IPS-18c (cell line): ENCODE data around the gene TLCD3A.
"Not testable (repeated sequence)": the region's sequence is repeated elsewhere in the genome, so short reads cannot be mapped to it uniquely, and the experiment has no call there.

ENCODE experiments used
- H3K4me3 ChIP-seq: 2 replicates; pipeline ENCODE4 v1.7.0; 2013; ENCODE audit warnings: low read depth, mild to moderate bottlenecking, low read length, moderate library complexity; ENCODE audit not compliant: insufficient read depth
- H3K9me3 ChIP-seq: one replicate; pipeline ENCODE4 v1.6.1; 2013; ENCODE audit warnings: mild to moderate bottlenecking, low read length, moderate library complexity; ENCODE audit not compliant: control insufficient read depth, insufficient read depth

The TLCD3A gene

DNA sequence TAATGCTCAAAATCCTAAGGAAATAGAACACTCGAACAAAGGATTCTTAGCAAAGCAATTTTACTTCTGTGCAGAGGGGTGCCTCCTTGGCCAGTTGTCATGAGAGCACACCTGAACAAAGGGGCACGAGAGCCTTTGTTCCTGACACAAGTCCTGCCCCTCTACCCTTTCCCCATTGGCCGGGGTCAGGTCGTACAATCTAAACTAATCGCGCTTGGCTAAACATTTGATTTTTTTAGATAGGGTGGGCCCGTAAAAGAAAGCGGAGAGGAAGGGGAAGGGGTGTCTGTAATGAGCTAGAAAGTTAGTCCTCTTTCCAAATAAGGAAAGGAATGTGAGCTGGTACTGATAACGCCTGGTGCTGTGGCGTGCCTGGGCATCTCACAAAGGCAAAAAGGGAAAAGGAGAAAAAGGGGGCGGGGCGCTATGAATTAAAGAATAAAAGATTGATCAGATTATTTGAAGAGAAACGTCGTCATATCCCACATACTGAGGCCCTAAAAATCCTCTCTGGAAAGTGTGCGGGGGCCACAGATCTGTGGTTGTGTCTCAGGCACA, 23.7 kb downstream of the TLCD3A start:
- not testable (repeated sequence) for H3K4me3 ChIP-seq, H3K9me3 ChIP-seq

DNA sequence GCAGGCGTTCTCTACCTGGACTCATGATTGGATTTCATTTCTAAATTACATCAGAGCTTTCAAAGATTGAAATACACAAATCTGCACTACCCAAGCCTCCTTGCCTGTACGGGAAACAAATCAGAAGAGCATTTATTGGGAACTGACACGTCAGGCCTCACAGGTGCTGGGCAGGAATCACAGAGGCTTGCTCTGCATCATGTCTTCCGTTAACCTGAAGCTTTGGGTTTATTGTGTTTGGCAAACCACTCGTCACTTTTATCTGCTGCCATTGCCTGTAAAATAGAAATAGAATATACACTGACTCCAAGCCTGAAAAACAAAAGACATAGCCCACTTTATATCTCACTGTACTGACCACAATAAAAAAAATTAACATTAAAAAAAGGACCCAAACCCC, 27.6 kb downstream of the TLCD3A start:
- Histone ChIP-seq H3K9me3 (no peaks in the 10 kb centered on the region), H3K4me3 (no peak overlapping the region)

DNA sequence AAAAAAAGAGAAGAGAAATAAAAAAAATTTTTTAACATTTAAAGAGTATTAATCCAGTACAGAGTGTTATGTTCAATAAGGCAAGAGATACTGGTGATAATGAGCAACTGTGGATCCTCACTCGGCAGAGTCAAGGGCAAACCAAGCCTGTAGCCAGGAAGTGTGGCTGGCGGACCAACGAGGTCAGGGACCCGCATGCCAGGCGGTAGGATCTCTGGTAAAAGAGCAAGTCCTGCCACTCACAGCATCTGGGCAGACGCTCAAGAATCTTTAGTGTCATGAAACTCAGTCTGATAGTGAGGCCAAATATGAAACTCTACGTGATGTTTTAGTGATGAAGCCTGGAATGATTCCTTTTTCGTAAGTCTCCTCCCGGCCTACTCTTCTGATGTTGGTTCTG, 28.0 kb downstream of the TLCD3A start:
- Histone ChIP-seq H3K4me3 (no peak overlapping the region), H3K9me3 (no peaks in the 10 kb centered on the region)

DNA sequence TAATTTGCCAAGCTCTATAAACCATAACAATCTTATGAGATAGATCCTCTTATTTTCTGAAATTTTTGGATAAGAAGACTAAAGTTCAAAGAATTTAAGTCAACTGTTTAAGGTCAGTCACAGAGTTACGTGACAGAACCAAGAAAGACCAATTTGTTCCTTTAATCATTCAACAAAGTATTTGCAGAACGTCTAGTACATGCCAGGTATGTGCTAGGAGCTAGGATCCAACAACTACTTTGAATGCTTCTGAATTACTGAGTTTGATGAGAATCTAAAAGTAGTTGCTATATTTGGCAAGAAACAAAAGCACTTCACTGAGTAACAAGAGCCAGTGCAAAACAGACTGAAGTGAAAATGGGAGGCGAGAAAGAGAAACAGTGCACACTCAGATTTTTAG, 34.7 kb downstream of the TLCD3A start:
- no peak overlapping the region for H3K4me3 ChIP-seq
- no peaks in the 10 kb centered on the region for H3K9me3 ChIP-seq

DNA sequence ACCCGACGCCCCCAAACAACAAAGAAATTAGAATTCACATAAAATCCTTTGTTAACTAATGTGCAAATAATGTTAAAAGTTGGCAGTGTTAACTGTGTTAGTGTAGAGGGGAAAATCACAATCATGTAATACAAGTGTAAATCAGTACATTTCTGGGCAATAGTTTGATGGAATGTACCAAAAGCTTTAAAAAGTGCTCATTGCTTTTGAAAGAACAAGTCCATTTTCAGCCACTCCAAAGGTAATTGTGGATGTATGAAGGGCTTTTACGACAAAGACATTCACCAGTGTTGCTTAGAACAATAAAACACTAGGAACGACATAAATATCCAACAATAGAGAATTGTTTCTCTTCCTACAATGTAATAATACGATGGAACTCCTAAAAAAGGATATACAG, 40.6 kb downstream of the TLCD3A start:
- Histone ChIP-seq H3K4me3 (no peak overlapping the region), H3K9me3 (no peaks in the 10 kb centered on the region)

DNA sequence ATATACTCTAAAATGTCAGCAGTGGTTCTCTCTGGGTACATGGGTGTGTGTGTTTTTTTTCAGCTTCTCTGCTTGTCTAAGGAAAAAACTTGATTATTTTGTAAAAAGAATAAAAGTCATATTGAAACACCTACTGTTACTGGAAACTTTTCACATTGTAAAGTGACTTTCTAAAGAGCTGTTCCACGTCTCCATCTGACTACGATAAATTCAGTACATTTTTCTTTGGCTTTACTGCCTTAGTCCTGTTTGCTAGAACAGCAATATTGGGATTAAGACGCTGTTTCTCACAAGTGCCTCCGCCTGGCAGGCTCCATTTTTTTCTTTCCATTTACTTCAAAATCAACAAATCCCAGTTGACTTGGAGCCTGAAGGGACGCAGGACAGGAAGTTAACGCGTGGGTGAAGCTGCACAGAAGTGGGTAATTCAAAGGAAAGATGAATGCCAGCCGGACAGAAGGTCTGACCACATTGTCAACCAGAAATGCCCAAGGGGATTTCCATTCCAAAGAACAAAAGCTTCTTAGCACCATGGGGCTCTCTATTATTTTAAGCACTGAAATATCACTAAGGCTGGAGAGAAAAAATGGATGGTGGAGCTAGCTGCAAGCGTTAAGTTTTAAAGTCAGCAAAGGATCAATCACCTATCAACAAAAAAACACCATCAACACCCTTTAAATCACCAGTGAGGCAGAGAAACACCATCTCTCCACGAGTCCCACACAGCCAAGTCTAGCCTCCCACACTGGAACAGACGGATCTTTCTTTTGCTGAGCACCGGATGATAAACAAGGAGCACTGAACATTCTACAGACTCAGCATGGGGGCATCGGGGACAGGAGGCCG, 41.3 kb downstream of the TLCD3A start:
- H3K4me3 ChIP-seq = no peak overlapping the region
- H3K9me3 ChIP-seq = no peaks in the 10 kb centered on the region

DNA sequence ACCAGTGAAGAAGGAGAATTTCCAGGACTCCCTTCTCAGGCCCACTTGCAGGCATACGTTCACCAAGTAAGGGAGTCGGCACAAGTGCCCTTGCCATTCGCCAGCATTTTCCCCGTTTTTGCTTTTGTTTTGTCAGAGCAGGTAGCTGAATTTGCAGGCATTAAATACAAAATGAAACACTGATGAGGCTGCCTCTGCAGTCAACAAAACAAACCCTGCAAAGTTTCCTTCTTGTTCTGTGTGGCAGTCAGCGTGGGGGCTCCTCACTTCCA, 41.9 kb downstream of the TLCD3A start:
- H3K4me3 ChIP-seq = no peak overlapping the region
- no peaks in the 10 kb centered on the region for H3K9me3 ChIP-seq

DNA sequence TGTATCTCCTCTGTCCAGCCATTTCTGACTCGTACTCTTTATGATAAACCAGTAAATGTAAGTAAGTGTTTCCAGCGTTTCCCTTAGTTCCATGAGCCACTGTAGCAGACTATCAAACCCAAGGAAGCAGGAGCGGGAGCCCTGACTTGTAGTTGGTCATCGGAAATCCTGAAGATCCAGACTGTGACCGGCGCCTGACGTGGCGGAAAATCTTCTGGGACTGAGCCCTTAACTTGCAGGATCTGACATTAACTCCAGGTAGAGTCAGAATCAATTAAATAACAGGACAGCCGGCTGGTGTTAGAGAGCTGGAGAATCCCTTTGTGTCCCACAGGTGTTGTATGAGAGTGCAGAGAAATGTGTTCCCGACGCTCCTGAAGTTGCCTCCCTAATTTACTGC, 45.7 kb downstream of the TLCD3A start:
- Histone ChIP-seq H3K4me3 (no peak overlapping the region), H3K9me3 (no peaks in the 10 kb centered on the region)

DNA sequence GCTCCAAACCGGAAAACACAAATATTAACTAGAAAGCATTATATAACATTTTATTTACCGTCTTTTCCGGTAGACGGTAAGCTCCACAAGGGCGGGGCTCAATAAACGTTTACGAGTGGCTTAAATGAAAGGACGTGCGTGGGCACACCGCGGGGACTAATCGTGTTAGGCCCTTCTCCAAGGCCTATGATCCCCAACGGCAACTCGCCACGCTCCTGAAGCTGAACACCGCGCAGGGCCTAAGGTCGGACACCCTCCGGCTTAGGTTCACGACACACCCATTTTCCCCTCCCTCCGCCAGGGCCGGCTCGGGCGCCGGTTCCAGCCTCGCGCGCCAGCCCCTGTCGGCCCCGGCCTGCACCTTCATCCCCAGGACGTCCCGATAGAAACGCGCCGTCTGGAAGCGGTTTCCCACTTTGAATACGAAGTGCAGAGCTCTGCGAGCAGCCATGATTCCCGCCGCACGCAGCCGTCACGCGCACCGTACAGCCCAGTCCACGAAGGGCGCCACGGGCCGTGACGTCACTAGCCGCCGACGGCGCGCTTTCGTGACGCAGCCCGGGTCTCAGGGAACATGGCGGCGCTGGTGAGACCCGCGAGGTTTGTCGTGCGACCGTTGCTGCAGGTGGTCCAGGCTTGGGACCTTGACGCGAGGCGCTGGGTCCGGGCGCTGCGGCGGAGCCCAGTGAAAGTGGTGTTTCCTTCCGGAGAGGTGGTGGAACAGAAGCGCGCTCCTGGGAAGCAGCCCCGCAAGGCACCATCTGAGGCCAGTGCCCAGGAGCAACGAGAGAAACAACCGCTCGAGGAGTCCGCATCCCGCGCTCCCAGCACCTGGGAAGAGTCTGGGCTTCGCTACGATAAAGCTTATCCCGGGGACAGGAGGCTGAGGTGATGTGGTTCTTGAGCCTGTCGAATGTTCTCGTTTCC, 49.7 kb downstream of the TLCD3A start, which contains the start of the genes GLOD4 and MRM3:
TSS of gene GLOD4 (minus strand) at position 476 of the 927 bp plus-strand sequence. CDS start at position 451, 25 bp downstream.
TSS of gene MRM3 (plus strand) at position 549 of the 927 bp plus-strand sequence. CDS start at position 575, 26 bp downstream.
- Histone ChIP-seq H3K4me3 (peak within 1 kb of the TSS; percentile 97), H3K9me3 (no peaks in the 10 kb centered on the region)

DNA sequence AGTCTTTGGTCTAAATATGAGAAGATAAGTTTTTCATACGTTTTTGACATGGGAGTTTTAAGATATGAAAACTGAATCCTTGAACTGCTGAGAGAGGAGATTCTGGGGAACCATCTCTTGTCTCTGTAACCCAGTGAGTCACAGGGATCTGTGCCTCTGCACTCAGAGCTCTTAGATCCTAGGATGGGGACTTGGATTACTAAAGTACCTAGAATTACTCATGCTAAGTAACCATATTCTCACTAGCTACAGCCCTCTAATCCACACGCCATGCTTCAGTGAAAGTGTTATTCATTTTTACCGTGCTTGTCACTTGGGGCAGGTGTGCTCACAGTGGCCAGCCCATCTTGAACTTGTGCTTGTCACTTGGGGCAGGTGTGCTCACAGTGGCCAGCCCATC, 51.7 kb downstream of the TLCD3A start:
- no peaks in the 10 kb centered on the region for H3K9me3 ChIP-seq

DNA sequence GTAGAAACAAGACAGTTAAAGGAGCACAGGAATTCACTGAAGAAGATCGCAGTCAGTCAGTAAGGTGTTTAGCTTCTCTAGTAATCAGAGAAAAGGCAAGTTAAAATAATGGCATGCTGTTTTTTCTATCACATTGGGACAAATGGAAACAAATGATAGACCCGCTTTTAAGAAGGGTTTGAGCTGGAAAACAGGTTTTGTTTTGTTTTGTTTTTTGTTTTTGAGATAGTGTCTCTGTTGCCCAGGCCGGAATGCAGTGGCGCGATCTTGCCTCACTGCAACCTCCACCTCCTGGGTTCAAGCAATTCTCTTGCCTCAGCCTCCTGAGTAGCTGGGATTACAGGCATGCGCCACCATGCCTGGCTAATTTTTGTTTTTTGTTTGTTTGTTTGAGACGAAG, 53.5 kb downstream of the TLCD3A start:
- not testable (repeated sequence) for H3K4me3 ChIP-seq

More for the DNA sequence above, 51.7 kb downstream of the TLCD3A start:
- H3K4me3 ChIP-seq = no peak overlapping the region

DNA sequence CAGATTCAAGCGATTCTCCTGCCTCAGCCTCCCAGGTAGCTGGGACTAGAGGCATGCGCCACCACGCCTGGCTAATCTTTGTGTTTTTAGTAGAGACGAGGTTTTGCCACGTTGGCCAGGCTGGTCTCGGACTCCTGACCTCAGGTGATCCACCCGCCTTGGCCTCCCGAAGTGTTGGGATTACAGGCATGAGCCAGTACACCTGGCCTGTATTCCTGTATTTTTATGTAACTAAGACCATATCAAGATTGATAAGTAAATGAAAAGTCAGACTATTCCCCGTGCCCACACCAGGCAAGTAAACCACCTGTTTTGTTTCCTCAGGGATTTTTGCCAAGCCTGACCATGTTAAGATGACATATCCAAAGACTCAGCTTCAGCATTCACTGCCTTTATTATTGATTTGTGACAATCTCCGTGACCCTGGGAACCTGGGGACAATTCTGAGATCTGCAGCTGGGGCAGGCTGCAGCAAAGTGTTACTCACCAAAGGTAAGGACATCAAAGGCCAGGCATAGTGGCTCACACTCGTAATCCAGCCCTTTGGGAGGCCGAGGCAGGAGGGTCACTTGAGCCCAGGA, 55.3 kb downstream of the TLCD3A start:
- Histone ChIP-seq H3K4me3 (no peak overlapping the region), H3K9me3 (no peaks in the 10 kb centered on the region)

More for the DNA sequence above, 53.5 kb downstream of the TLCD3A start:
- not testable (repeated sequence) for H3K9me3 ChIP-seq

DNA sequence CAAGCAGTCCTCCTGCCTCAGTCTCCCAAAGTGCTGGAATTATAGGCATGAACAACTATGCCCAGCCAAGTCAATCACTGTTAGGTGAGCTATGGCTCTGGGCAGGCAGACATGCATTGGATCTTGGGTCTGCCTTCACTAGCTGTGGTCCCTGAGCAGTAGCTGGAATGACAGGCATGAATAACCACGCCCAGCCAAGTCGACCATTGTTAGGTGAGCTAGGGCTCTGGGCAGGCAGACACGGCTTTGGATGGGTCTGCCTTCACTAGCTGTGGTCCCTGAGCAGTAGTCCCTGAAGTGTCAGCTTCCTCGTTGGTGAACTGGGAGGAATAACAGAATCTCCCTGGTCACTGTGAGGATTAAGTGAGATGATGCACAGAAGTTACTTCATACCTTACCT, 56.2 kb downstream of the TLCD3A start:
- H3K4me3 ChIP-seq = no peak overlapping the region
- no peaks in the 10 kb centered on the region for H3K9me3 ChIP-seq

DNA sequence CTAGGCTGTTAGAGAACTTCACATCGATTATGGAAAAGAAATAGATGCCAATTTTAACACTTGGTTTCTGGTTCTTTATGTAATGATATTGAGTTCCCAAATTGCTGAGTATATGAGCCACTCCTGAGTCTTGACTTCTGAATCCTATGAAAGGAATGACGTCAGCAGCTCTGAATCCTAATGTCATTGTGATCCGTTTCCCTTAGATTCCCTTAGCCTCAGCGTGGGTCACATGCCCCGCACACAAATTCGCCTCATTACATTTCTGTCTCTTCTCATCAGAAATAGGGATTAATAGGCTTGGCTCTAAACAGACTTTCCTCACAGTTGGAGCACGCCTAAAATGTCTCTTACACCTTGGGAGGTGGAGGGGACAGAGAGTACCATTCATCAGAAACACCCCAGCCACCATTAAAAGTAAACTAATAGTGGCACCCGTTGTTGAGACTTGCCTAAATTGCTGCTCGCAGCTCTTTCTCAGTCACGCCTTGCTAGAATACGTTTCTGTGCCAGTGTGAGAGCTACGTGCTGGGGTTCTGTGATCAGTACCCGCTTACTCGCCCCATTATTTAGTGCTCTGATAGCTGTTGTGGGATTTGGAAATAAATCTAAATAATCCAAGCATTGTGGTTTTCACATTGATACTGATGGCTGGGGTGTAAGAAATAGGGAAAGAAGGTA, 56.9 kb downstream of the TLCD3A start:
- H3K9me3 ChIP-seq = no peaks in the 10 kb centered on the region
- H3K4me3 ChIP-seq = no peak overlapping the region

DNA sequence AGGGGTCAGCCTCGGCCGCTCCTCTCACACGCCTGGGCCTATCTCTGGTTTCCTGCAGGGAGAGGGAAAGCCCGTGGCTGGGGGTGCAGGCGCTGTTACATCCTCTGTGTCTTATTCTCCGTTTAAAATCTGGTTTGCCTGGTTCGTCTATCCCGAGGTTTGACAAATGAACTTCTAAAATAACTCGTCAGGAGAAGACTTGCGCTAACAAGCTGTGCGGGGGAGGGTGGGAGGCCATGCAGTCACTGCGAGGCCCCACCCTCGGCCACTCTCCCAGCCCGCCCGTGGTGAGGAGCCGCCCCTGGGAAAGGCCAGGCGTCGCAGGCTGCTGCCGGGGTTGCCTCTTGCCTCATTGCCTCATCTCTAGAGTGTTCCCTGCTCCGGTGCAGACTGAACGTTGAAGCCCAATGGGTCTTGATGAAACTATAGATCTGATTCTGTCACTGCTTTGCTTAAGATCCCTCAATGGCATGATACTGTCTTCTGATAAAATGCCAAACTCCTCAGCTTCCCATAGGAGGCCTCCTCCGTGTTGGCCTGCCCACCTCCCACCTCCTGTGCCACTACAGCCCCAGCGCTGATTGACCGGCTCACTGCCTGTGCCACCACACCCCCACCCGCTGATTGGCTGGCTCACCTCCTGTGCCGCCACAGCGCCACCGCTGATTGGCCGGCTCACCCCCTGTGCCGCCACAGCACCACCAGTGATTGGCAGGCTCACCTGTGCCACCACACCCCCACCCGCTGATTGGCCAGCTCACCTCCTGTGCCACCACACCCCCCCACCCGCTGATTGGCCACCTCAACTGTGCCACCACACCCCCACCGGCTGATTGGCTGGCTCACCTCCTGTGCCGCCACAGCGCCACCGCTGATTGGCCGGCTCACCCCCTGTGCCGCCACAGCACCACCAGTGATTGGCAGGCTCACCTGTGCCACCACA, 57.8 kb downstream of the TLCD3A start:
- H3K9me3 ChIP-seq, H3K4me3 ChIP-seq: not testable (repeated sequence)

DNA sequence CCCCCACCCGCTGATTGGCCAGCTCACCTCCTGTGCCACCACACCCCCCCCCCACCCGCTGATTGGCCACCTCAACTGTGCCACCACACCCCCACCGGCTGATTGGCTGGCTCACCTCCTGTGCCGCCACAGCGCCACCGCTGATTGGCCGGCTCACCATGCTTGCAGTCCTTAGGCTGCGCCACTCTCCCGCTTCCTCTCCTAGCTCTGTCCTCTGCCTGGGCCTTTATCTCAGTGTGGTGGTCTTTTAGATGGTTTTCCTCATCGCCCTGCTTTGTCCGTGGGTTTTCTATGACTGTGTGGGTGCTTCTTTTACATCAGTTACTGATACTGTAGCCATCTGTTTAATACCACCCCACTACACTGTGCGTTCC, 58.5 kb downstream of the TLCD3A start:
- H3K9me3 ChIP-seq, H3K4me3 ChIP-seq: not testable (repeated sequence)
